IPS-18a (cell line): ENCODE data around the gene TMEM258.

Source experiments
- H3K27ac ChIP-seq: one replicate; pipeline ENCODE4 v1.5.1; 2013; ENCODE audit warnings: low read length
- H3K27me3 ChIP-seq: one replicate; pipeline ENCODE4 v1.6.1; 2013; ENCODE audit warnings: mild to moderate bottlenecking, low read length; ENCODE audit not compliant: control insufficient read depth, insufficient read depth
- H3K36me3 ChIP-seq: one replicate; pipeline ENCODE4 v1.6.1; 2013; ENCODE audit warnings: low read depth, low read length; ENCODE audit not compliant: control insufficient read depth
- H3K4me1 ChIP-seq: one replicate; pipeline ENCODE4 v1.6.1; 2013; ENCODE audit warnings: low read depth, low read length; ENCODE audit not compliant: control insufficient read depth
- H3K4me3 ChIP-seq: one replicate; pipeline ENCODE4 v1.5.1; 2013; ENCODE audit warnings: low read length
- H3K9ac ChIP-seq: one replicate; pipeline ENCODE4 v1.6.1; 2013; ENCODE audit warnings: mild to moderate bottlenecking, low read length, moderate library complexity
- H3K9me3 ChIP-seq: one replicate; pipeline ENCODE4 v1.6.1; 2013; ENCODE audit warnings: low read depth, low read length; ENCODE audit not compliant: control insufficient read depth

The TMEM258 gene

GRCh38 chr11:61792310-61793082 lies at the start of gene TMEM258, which contains the start of gene FEN1:
Gene TMEM258 (minus strand): TSS chr11:61792599. CDS start chr11:61792558, 41 bp downstream.
Gene FEN1 (plus strand): TSS chr11:61792911. CDS start chr11:61795362, 2,451 bp downstream.
- Histone ChIP-seq H3K36me3 (peaks cover 54% of the 10 kb centered on the region), H3K27me3 (no peaks in the 10 kb centered on the region), H3K4me1 (peaks cover 3% of the 10 kb centered on the region)

GRCh38 chr11:61841636-61842527 lies 49.5 kb upstream of the TMEM258 start:
- Histone ChIP-seq H3K9ac (no peak overlapping the region), H3K27me3 (no peaks in the 10 kb centered on the region), H3K36me3 (peaks cover 91% of the 10 kb centered on the region), H3K4me3 (no peak overlapping the region), H3K9me3 (no peaks in the 10 kb centered on the region), H3K27ac (no peak overlapping the region), H3K4me1 (no peaks in the 10 kb centered on the region)

More at GRCh38 chr11:61792310-61793082, at the start of gene TMEM258, which contains the start of gene FEN1:
- H3K4me3 ChIP-seq = peak within 1 kb of the TSS; percentile 80
- no peaks in the 10 kb centered on the region for H3K9me3 ChIP-seq
- H3K27ac ChIP-seq = peak within 1 kb of the TSS; percentile 99
- peak within 1 kb of the TSS; percentile 96 for H3K9ac ChIP-seq

- H3K9ac ChIP-seq = no peak overlapping the region
- H3K4me3 ChIP-seq = no peak overlapping the region
- peaks cover 80% of the 10 kb centered on the region for H3K36me3 ChIP-seq
- no peaks in the 10 kb centered on the region for H3K27me3 ChIP-seq
- H3K27ac ChIP-seq = no peak overlapping the region
- H3K9me3 ChIP-seq = no peaks in the 10 kb centered on the region
- peaks cover 3% of the 10 kb centered on the region for H3K4me1 ChIP-seq
Measured at GRCh38 chr11:61840371-61840770, 48.0 kb upstream of the TMEM258 start.

GRCh38 chr11:61839742-61840141 lies 47.3 kb upstream of the TMEM258 start:
- peaks cover 74% of the 10 kb centered on the region for H3K36me3 ChIP-seq

GRCh38 chr11:61838921-61839320 lies 46.5 kb upstream of the TMEM258 start:
- no peaks in the 10 kb centered on the region for H3K9me3 ChIP-seq
- no peak overlapping the region for H3K9ac ChIP-seq
- no peaks in the 10 kb centered on the region for H3K27me3 ChIP-seq
- H3K4me3 ChIP-seq = no peak overlapping the region
- H3K4me1 ChIP-seq = peaks cover 13% of the 10 kb centered on the region
- H3K36me3 ChIP-seq = peaks cover 66% of the 10 kb centered on the region
- no peak overlapping the region for H3K27ac ChIP-seq

More at GRCh38 chr11:61839742-61840141, 47.3 kb upstream of the TMEM258 start:
- peaks cover 6% of the 10 kb centered on the region for H3K4me1 ChIP-seq
- no peak overlapping the region for H3K27ac ChIP-seq
- H3K4me3 ChIP-seq = no peak overlapping the region
- no peak overlapping the region for H3K9ac ChIP-seq
- no peaks in the 10 kb centered on the region for H3K27me3 ChIP-seq
- no peaks in the 10 kb centered on the region for H3K9me3 ChIP-seq

- H3K36me3 ChIP-seq = peaks cover 61% of the 10 kb centered on the region
Measured at GRCh38 chr11:61838501-61838900, 46.1 kb upstream of the TMEM258 start.

GRCh38 chr11:61837411-61838005 lies 45.1 kb upstream of the TMEM258 start:
- Histone ChIP-seq H3K27ac (no peak overlapping the region), H3K4me1 (peaks cover 27% of the 10 kb centered on the region), H3K36me3 (peaks cover 55% of the 10 kb centered on the region), H3K9ac (no peak overlapping the region), H3K4me3 (no peak overlapping the region), H3K9me3 (no peaks in the 10 kb centered on the region), H3K27me3 (no peaks in the 10 kb centered on the region)

More at GRCh38 chr11:61838501-61838900, 46.1 kb upstream of the TMEM258 start:
- no peaks in the 10 kb centered on the region for H3K27me3 ChIP-seq
- H3K27ac ChIP-seq = no peak overlapping the region
- no peak overlapping the region for H3K9ac ChIP-seq
- H3K9me3 ChIP-seq = no peaks in the 10 kb centered on the region
- peaks cover 17% of the 10 kb centered on the region for H3K4me1 ChIP-seq
- no peak overlapping the region for H3K4me3 ChIP-seq

- H3K27ac ChIP-seq = no peak overlapping the region
Measured at GRCh38 chr11:61836193-61836592, 43.8 kb upstream of the TMEM258 start.

GRCh38 chr11:61834278-61835048 lies 42.1 kb upstream of the TMEM258 start:
- Histone ChIP-seq H3K9me3 (no peaks in the 10 kb centered on the region), H3K27me3 (no peaks in the 10 kb centered on the region), H3K4me1 (peaks cover 54% of the 10 kb centered on the region), H3K36me3 (peaks cover 30% of the 10 kb centered on the region), H3K4me3 (no peak overlapping the region), H3K9ac (no peak overlapping the region), H3K27ac (no peak overlapping the region)

More at GRCh38 chr11:61836193-61836592, 43.8 kb upstream of the TMEM258 start:
- Histone ChIP-seq H3K9me3 (no peaks in the 10 kb centered on the region), H3K4me1 (peaks cover 38% of the 10 kb centered on the region), H3K36me3 (peaks cover 47% of the 10 kb centered on the region), H3K9ac (no peak overlapping the region), H3K27me3 (no peaks in the 10 kb centered on the region), H3K4me3 (no peak overlapping the region)

GRCh38 chr11:61833926-61834277 lies 41.5 kb upstream of the TMEM258 start:
- Histone ChIP-seq H3K36me3 (peaks cover 26% of the 10 kb centered on the region), H3K9ac (no peak overlapping the region), H3K27ac (no peak overlapping the region), H3K27me3 (no peaks in the 10 kb centered on the region), H3K4me1 (peaks cover 54% of the 10 kb centered on the region), H3K4me3 (no peak overlapping the region), H3K9me3 (no peaks in the 10 kb centered on the region)
